Tibial artery (tissue), 4 donors: ENCODE measurements around the gene SLC18A3.

Experiments used
- DNase-seq, 2 donors: peaks; one replicate each; pipeline ENCODE4 v3.0.0-alpha.2; 2019
- H3K27ac ChIP-seq, 2 donors: fragments of 200-600 bp; sonication (generic) in 1 of 2; 1 replicate in 1 of 2; 2 replicates in 1 of 2; pipeline ENCODE4 v1.5.1; 2018 to 2019; ENCODE audit warnings: mild to moderate bottlenecking in 1 of 2
- H3K27me3 ChIP-seq, 2 donors: fragments of 200-600 bp; sonication (generic) in 1 of 2; one replicate each; pipeline versions ENCODE4 v1.5.1 to v1.6.0; 2016 to 2019
- H3K36me3 ChIP-seq, 3 donors: fragments of 200-600 bp; sonication (generic) in 2 of 3; one replicate each; pipeline ENCODE4 v1.5.1; 2016 to 2019; ENCODE audit warnings: mild to moderate bottlenecking in 2 of 3
- H3K4me1 ChIP-seq, 4 donors: fragments of 200-600 bp; sonication (generic) in 2 of 4; 1 replicate in 3 of 4; 2 replicates in 1 of 4; pipeline ENCODE4 v1.5.1; 2016 to 2019
- H3K4me3 ChIP-seq, 2 donors: fragments of 200-600 bp; sonication (generic) in 1 of 2; 1 replicate in 1 of 2; 2 replicates in 1 of 2; pipeline ENCODE4 v1.5.1; 2018 to 2019; ENCODE audit warnings: mild to moderate bottlenecking in 2 of 2
- H3K9me3 ChIP-seq, 3 donors: fragments of 200-600 bp; sonication (generic) in 1 of 3; one replicate each; pipeline ENCODE4 v1.5.1; 2016 to 2019
- intact Hi-C: fragments of 100-400 bp; cut with DNase I; formaldehyde crosslinking; loops from one replicate; pipeline ENCODE4 v1.15.0; 2023; ENCODE audit warnings: low total_unique reads
- TF ChIP-seq, protein P1 (sequence below), 2 experiments: fragments of 200-600 bp in 1 of 2; fragments of 450-650 bp in 1 of 2; IDR thresholded peaks; one replicate each; pipeline ENCODE4 v1.5.1; 2017 to 2019; ENCODE audit warnings: antibody characterized with exemption in 2 of 2, mild to moderate bottlenecking in 1 of 2, moderate library complexity in 1 of 2

The SLC18A3 gene

GRCh38 chr10:49578392-49578791, 31.7 kb upstream of the SLC18A3 start:
- TF ChIP-seq, protein P1, sequence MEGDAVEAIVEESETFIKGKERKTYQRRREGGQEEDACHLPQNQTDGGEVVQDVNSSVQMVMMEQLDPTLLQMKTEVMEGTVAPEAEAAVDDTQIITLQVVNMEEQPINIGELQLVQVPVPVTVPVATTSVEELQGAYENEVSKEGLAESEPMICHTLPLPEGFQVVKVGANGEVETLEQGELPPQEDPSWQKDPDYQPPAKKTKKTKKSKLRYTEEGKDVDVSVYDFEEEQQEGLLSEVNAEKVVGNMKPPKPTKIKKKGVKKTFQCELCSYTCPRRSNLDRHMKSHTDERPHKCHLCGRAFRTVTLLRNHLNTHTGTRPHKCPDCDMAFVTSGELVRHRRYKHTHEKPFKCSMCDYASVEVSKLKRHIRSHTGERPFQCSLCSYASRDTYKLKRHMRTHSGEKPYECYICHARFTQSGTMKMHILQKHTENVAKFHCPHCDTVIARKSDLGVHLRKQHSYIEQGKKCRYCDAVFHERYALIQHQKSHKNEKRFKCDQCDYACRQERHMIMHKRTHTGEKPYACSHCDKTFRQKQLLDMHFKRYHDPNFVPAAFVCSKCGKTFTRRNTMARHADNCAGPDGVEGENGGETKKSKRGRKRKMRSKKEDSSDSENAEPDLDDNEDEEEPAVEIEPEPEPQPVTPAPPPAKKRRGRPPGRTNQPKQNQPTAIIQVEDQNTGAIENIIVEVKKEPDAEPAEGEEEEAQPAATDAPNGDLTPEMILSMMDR (IDR thresholded peaks at IDR 0.05), result no peak
- peaks cover 0 to 9% (median under 1%) of the 10 kb centered on the region in 4 donors for H3K4me1 ChIP-seq
- no peaks in the 10 kb centered on the region for H3K36me3 ChIP-seq
- H3K4me3 ChIP-seq, result no peak overlapping the region
- no peaks in the 10 kb centered on the region for H3K27me3 ChIP-seq
- no peak for DNase-seq
- H3K9me3 ChIP-seq, result no peaks in the 10 kb centered on the region
- no peak overlapping the region for H3K27ac ChIP-seq
- intact Hi-C loops, result no loop called here

GRCh38 chr10:49579621-49580020, 30.5 kb upstream of the SLC18A3 start:
- DNase-seq, result no peak
- H3K4me1 ChIP-seq, result peaks cover 0 to 9% (median under 1%) of the 10 kb centered on the region in 4 donors
- intact Hi-C loops, result no loop called here
- no peak overlapping the region for H3K4me3 ChIP-seq
- no peak overlapping the region for H3K27ac ChIP-seq
- no peaks in the 10 kb centered on the region for H3K27me3 ChIP-seq
- TF ChIP-seq, protein P1 (IDR thresholded peaks at IDR 0.05), result no peak
- no peaks in the 10 kb centered on the region for H3K9me3 ChIP-seq
- H3K36me3 ChIP-seq, result no peaks in the 10 kb centered on the region

DNA sequence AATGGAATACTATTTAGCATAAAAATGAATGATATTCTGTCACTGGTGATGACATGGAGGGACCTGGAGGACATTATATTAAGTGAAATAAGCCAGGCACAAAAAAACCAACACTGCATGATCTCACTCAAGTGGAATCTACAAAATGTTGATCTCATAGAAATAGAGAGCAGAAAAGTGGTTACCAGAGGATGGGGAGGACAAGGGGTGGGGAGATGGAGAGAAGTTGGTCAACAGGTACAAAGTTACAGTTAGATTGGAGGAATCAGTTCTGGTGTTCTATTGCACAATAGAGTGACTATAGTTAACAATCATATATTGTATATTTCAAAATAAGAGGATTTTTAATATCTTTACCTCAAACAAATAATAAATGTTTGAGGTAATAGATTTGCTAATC, 24.7 kb upstream of the SLC18A3 start:
- TF ChIP-seq, protein P1 (IDR thresholded peaks at IDR 0.05), result no peak
- no peaks in the 10 kb centered on the region for H3K36me3 ChIP-seq
- intact Hi-C loops, result no loop called here
- H3K27me3 ChIP-seq, result no peaks in the 10 kb centered on the region
- peaks cover 0 to 2% (median 0%) of the 10 kb centered on the region in 4 donors for H3K4me1 ChIP-seq
- no peak for DNase-seq
- H3K9me3 ChIP-seq, result no peaks in the 10 kb centered on the region
- H3K4me3 ChIP-seq, result no peak overlapping the region
- no peak overlapping the region for H3K27ac ChIP-seq

DNA sequence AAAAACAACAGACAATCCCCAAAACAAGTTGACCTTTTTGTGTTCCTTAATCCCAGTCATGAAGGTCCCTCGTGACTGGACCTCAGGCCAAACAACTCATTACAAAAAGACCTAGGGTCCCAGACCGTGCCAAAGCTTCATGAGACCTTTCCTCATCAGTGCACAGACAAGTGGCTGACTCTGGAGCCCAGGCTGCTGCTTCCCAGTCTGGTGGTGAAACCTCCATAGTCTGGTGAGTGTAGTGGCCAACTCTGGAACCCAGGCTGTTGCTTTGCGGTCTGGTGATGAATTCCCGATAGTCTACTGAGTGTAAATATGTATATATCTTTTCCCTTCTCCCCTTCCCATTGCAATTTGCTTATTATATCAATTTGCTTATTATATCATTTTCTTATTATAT, 22.1 kb upstream of the SLC18A3 start:
- TF ChIP-seq, protein P1 (IDR thresholded peaks at IDR 0.05), result no peak
- intact Hi-C loops, result no loop called here

GRCh38 chr10:49592726-49593563, 17.2 kb upstream of the SLC18A3 start:
- peak in 1 of 2 donors; percentile 47 for DNase-seq
- H3K9me3 ChIP-seq, result no peaks in the 10 kb centered on the region
- TF ChIP-seq, protein P1 (IDR thresholded peaks at IDR 0.05), result peak; percentile 66 to 86

More for the DNA sequence above, 22.1 kb upstream of the SLC18A3 start:
- no peak for DNase-seq
- no peak overlapping the region for H3K27ac ChIP-seq
- H3K4me1 ChIP-seq, result no peaks in the 10 kb centered on the region
- no peaks in the 10 kb centered on the region for H3K9me3 ChIP-seq
- H3K4me3 ChIP-seq, result no peak overlapping the region
- H3K36me3 ChIP-seq, result no peaks in the 10 kb centered on the region
- H3K27me3 ChIP-seq, result no peaks in the 10 kb centered on the region

More at GRCh38 chr10:49592726-49593563, 17.2 kb upstream of the SLC18A3 start:
- H3K4me3 ChIP-seq, result no peak overlapping the region
- H3K36me3 ChIP-seq, result no peaks in the 10 kb centered on the region
- peaks cover 0 to 11% of the 10 kb centered on the region in 2 donors for H3K27me3 ChIP-seq
- H3K27ac ChIP-seq, result no peak overlapping the region
- H3K4me1 ChIP-seq, result no peaks in the 10 kb centered on the region
- intact Hi-C loops, result no loop called here
